Stomach (tissue), 4 donors: ENCODE results near the gene TMEM17.

ENCODE experiments used
- CTCF ChIP-seq, 7 experiments: fragments of 450-650 bp in 4 of 7; fragments of 200-600 bp in 3 of 7; sonication (generic) in 3 of 7; IDR thresholded peaks; one replicate each; pipeline ENCODE4 v1.5.1; 2016 to 2019; ENCODE audit warnings: antibody characterized with exemption in 7 of 7, control low read depth in 2 of 7, mild to moderate bottlenecking in 1 of 7
- EP300 ChIP-seq: sonication (generic); formaldehyde crosslinking; IDR thresholded peaks from one replicate; pipeline ENCODE4 v1.6.1; 2017; ENCODE audit warnings: antibody characterized with exemption
- POLR2A ChIP-seq, 4 donors: fragments of 450-650 bp; IDR thresholded peaks; one replicate each; pipeline ENCODE4 v1.6.1; 2016; ENCODE audit warnings: antibody characterized with exemption in 4 of 4, control low read depth in 2 of 4, mild to moderate bottlenecking in 1 of 4, moderate library complexity in 1 of 4
- POLR2AphosphoS5 ChIP-seq, 3 donors: sonication (generic); formaldehyde crosslinking; IDR thresholded peaks; one replicate each; pipeline ENCODE4 v1.6.1; 2016; ENCODE audit warnings: antibody characterized with exemption in 3 of 3

- TF ChIP-seq EP300, result no peak
- no peak for TF ChIP-seq CTCF (IDR thresholded peaks at IDR 0.05)
- no peak for TF ChIP-seq POLR2A (IDR thresholded peaks at IDR 0.05)
- TF ChIP-seq POLR2AphosphoS5 (IDR thresholded peaks at IDR 0.05), result no peak
These were observed 32.8 kb upstream of the TMEM17 start for GRCh38 chr2:62538756-62539155.
